GM12872 (cell line): ENCODE measurements around the gene PPOX.
A peak's percentile ranks its signal among the peaks of the same experiment; 100 is the strongest.

Experiments used
- CTCF ChIP-seq: IDR thresholded peaks from 3 replicates; pipeline ENCODE4 v1.5.1; 2011; ENCODE audit warnings: low read depth, mild to moderate bottlenecking, low read length, moderate library complexity; ENCODE audit not compliant: insufficient read depth

Gene PPOX

GRCh38 chr1:161200421-161200991 lies 34.3 kb downstream of the PPOX start:
- no peak for TF ChIP-seq CTCF

DNA sequence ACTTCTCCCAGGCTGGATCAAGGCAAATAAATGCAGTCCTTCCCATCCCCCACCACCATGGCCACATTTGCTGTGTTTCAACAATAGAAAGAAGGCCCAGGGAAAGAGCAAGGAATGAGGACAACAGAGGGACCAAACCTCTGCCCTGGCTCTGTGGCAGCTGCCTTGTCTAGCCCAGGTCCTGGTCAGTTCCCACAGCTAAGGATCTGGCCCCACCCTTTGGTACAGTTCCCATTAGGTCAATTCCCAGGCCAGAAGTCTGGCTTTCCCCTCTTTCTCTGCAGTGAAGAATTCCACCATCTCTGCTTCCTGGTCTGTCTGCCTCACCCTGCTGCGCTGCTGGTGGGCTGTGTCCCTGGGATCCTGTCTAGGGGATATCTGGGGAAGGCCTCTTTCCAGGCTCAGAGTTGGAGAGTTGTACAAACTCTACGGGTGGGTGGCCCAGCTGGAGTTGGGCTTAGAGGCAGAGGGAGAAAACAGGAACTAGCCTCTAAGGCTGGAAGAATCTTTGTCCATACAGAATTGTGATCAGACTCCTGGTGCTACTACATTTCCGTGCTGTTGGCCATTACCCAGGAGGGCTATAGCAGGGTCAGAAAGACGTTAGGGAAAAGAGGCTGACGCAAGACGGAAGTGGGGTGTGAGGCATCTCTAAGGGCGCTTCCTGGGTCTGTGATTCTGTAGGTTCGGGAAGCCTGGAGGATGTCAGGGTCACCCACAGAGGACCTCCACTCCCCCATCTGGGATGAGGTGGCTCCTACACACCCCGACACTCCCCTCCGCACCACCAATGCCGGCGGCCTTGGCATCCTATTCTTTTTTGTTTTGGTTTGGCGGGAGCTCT lies 35.0 kb downstream of the PPOX start:
- no peak for TF ChIP-seq CTCF

- TF ChIP-seq CTCF = peak; percentile 37; the same call in 2 of the 3 replicates
These were observed 35.8 kb downstream of the PPOX start, which contains the start of gene NDUFS2 for GRCh38 chr1:161201836-161202712. NDUFS2 (plus strand) TSS chr1:161202367; CDS start chr1:161202386, 19 bp downstream.

DNA sequence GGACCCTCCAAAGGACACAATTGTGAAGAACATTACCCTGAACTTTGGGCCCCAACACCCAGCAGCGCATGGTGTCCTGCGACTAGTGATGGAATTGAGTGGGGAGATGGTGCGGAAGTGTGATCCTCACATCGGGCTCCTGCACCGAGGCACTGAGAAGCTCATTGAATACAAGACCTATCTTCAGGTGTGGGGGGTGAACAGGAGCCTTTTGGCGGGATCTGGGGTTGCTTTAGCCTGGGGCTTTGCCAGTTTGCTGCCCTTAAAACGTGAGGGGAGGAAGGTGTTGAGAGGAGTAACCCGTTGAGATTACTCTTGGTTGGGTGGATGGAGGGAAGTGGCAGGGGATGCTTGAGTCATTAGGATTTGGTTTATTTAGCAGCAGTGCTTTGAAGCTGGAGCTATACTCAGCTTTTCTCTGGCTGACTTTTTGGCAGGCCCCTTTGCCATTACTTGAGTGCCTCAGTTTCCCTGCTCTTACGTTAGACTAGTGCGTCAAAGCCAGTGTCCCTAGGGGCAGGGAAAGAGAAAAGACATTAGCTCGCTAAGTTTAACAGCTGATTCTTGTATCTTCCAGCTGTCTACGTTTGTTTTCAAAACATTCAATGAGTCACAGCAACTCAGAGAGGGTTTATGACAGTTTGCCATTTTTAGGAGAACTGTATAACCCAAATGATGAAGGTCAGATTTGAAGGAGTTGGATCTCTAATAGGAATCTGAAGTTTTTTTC lies 40.4 kb downstream of the PPOX start:
- no peak for TF ChIP-seq CTCF

- no peak for TF ChIP-seq CTCF
These were observed 40.9 kb downstream of the PPOX start for GRCh38 chr1:161207173-161207572.

- TF ChIP-seq CTCF = peak; percentile 95
These were observed 43.7 kb downstream of the PPOX start for GRCh38 chr1:161209790-161210409.
